ENCODE measurements around the gene ASPSCR1.

The ASPSCR1 gene

DNA sequence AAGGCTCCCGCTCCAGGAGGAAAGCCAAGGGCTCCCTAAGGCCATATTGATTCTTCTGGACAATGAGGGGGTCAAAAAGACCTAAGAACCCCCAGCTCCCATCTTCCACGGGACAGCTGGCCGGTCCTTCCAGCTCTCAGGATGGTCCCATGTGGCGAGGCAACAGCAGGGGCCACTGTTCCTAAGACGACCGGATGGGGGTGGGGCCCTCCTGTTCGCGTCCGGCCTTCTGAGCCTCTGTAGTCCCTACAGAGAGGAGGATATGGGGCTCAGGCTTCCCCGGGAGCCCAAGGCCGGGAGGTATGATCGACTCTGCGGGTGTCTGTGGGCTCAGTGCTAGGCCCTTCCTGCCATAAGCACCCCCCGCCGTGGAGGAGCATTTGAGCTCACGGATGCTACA is 66.1 kb downstream of the ASPSCR1 start:
- DNase-seq: no peak

DNA sequence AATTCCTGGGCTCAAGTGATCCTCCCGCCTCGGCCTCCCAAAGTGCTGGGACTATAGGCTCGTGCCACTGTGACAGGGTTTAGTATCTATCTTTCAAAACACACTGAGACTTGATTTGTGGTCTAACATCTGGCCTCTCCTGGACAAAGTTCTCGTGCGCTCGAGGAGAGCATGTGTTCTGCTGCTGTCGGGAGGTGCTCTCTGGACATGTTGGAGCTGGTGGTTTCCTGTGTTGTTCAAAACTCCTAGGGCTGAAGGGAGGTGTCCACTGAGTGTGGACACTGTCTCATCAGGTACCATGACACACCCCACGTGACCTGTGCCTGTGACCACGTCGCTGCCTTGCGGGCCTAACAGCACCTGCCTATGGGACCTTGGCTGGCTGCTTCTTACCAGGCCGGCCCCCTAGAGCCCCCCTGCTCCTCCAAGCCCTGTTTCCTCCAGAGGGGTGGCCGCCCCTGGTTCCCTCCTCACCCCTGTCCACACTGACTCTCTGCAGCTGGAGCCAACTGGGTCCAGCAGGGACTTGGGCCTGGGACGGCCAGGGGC is 68.6 kb downstream of the ASPSCR1 start:
- DNase-seq: no peak

DNA sequence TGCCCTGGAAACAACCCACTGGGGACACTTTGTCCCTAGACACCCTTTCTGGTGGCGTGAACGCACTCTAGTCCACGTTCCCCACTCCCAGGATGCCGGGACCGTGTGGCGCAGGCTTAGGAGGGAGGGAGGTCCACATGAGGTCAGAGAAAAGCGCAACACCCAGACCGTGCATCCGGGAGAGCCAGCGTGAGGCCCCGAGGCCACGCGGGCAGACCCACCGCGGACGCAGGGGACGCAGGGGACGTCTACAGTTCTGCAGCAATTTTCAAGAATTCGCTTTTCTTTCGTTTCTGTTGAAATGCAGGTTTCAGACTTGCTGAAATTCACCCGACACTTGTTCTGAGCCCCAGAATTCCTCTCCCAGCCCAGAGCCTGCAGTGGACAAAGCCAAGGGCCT is 69.5 kb downstream of the ASPSCR1 start:
- no peak for DNase-seq

DNA sequence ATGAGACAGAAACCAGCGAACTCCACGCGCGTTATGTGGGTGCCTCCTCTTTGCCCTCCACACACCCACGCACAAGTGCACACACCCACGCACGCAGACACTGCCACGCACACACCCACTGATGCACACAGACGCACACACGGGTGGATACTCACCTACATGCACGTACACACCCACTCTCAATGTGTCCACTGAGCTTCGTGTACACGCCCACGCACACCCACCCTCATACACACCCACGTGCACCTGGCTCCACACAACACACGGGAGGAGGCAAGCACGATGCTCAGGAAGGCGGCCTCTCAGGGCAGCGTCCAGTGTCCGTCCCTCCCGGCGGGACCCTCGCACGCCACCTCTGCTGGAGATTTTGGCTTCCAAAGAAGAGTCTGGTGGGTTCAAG is 70.0 kb downstream of the ASPSCR1 start:
- DNase-seq: no peak

DNA sequence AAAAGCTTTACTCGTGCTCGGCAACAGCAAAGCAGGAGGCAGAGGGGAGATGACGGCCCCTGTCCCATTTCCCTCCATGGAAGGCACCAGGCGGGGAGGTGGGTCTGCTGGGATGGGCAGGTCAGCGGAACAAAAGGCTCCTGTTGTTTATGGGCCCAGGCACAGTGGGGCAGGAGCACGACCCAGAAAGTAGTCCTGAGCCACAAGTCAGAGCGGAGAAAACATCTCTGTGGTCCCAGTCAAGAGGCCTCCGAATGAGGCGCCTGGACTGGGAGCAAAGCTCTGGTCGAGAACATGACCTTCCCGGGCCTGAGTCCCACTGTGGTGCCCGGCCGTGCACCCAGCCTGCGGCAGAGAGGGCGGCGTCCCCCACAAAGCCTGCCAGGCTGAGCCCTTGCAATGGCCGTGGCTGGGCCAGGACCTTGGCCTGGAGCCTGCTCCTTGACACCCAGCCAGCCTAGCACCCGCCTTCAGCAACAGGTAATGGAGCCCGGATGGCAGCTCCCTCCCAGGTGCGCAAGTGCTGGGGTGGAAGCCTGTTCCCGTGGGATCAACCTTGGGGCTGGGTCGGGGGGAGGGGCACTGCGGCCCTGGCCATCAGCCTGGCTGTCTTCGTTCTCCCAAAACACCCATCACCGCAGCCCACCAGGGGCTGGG is 70.6 kb downstream of the ASPSCR1 start:
- DNase-seq: no peak

DNA sequence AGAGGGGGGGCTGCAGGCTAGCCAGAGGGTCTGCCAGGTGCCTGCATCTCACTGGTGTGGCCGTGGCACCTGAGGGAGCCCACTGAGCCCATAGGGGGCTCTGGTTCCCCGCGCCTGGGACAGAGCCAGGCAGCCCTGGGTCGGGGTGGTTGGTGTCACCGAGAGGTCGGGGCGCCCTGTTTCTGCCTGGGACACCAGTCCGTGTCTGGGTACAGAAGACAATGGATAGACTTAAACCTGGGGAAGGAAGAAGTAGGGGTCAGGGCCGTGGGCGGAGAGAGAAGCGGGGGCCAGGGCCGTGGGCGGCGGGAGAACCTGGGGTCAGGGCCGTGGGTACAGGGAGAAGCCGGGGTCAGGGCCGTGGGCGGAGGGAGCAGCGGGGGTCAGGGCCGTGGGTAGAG is 71.1 kb downstream of the ASPSCR1 start:
- no peak for DNase-seq

DNA sequence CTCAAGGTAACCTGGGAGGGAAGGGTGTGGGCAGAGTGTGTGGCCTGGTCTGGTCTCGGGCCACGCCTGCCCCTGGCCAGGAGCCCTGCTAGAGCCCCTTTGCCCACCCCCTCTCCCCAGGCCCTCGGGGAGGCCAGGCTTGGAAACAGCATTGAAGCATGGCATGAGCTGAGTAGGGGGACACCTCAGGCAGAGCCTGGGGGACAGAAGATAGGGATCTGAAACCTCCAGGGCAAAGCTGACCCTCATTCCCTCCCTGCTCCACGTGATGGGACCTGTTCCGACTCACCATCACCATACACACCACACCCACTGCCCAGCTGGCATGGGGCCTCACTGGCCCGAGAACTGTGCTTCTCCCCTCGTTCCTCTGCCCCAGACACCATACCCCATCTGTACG is 71.7 kb downstream of the ASPSCR1 start:
- no peak for DNase-seq

DNA sequence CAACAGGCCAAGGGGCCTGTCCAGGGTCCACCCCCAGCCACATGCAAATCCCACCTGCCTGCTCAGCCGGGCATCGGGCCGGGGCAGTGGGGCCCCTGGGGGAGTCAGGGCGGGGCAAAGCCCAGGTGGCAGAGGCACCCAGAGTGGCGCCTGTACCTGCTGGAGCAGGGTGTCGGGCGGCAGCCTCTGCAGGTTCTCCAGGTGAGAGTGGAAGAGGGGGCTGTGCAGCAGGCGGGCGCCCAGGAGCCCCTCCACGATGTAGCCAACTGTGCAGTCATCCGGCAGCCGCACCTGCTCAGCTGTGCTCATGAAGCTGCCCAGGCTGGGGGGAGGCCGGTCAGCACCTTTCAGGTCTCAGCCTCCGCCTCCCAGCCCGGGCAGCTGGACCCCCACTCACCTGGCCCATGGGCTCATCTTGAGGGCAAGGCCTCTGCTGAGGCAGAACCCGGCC is 72.1 kb downstream of the ASPSCR1 start:
- no peak for DNase-seq

DNA sequence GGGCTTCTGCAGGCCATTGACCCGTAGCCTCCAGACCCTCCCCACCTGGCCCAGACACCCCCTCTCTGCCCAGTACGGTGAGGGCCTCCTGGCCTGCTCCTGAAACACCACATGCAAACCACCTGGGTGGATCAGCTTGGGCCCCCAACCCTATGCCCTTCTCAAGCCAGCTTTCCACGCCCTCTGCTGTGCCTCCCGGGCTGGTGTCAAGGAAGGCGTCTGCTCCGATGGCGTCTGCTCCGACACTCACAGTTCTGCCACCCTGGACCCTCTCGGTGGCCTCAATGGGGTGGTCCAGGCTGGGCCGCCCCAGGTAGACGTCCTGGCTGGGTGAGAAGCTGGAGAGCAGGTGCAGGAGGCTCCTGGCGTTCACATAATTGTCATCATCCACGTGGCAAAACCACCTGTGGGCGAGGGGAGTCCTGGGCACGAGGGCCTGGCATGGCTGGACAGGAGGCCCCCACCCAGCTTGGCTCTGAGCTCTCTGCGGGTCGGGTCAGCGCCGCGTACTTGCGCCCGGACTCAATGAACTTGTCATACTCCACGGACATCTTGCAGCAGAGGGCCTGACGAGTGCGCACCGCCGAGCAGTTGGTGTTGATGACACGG is 72.8 kb downstream of the ASPSCR1 start:
- DNase-seq: no peak

DNA sequence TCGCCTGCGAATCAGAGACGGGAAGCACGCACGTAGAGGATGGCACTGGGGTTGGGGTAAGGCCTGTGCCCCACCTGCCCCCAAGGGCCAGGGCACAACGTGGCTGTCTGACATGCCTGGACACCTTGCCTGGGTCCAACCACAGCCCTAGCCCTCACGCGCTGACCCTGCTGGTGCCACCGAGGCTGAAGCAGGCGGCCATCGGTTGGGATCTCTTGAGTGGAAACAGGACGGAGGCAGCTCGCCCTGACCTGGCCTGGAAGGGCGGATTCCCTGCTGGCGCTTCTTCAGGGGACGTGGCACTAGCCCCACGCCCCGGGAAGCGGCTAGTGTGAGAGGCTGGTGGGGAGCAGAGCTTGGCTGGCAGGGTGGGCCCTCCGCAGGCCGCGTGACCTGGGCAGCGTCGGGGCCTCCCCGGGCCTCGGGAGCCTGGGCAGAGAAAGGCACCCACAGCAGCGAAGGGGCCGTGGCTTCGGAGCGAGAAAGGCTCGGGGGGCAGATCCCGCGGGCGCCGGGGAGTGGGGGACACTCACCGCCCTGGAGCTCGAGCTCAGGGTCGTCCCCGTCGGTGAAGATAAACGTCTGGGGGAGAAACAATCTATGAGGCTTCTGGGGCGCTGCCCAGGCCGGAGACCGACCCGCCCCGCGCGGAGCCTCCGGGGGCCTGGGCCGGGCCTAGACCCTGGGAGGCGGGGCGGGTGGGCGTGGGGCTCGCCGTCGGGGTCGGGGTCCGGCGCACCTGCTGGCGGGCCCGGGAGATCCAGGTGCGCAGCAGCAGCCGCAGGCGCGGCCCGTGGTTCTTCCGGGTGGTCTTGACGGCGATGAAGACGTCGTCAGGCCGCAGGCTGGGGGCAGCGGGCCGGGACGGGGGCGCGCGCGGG is 73.6 kb downstream of the ASPSCR1 start:
- no peak for DNase-seq

DNA sequence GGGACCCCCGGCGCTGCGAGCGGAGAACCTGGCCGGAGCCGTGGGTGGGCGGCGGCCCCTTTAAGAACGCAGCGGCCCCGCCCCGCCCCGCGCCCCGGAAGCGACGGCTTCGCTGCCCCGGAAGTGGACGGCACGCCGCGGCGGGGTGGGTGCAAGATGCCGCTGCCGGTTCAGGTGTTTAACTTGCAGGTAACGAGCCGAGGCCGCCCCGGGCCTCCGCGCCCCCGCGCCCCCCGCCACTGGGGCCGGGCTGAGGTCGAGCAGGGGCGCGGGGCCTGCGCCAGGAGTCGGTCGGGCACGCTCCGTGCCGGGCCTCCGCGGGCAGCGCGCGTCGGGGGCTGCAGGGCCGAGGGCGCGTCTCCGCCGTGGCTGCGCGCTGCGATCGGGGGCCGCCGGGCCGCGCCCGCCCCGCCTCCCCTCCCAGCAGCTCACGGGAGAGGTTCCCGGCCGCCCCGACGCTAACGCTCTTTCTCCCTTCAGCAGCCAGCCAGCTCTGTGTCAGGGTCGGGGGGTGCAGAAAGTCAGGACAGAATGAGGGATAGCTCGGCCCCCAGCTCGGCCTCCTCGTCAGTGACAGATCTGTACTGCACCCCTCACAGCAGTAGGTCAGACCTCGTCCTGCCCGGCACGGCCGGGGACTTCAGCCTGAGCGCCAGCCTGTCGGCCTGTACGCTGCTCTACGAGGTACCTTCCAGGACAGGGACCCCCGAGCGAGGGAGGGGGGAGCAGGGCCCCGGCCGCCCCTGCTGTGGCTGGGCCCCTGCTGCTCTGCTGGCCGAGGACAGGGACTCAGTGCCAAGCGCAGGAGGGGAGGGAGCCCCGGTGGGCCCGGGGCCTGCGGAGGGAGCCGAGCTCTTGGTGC is 74.6 kb downstream of the ASPSCR1 start, which contains the start of the genes GPS1 and RFNG:
TSS of gene GPS1 (plus strand) at position 123 of the 862 bp plus-strand sequence. CDS start at position 157, 34 bp downstream.
TSS of gene RFNG (minus strand) at position 36 of the 862 bp plus-strand sequence. CDS start 45 bp downstream, outside the sequence.
- DNase-seq: peak; percentile 45 to 77

DNA sequence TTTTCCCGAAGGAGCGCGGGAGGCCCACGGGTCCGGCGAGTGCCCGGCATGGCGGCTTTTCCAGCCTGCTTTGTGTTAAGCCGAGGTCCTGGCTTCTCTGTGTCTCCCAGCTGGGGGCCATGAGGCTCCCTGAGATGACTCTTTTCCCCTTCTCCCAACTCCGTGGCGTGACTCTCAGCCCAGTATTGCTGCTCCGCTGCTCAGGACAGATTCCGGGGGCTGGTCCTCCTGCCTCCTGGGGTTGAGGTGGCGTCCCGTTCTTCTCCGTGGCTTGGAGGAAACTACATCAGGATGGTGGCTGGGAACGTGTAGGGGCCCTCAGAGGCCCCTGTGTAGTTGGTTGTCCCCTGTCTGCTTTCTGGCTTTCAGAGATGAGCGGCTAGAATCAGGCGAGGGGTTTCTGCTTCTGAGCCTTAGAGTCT is 75.2 kb downstream of the ASPSCR1 start:
- no peak for DNase-seq

DNA sequence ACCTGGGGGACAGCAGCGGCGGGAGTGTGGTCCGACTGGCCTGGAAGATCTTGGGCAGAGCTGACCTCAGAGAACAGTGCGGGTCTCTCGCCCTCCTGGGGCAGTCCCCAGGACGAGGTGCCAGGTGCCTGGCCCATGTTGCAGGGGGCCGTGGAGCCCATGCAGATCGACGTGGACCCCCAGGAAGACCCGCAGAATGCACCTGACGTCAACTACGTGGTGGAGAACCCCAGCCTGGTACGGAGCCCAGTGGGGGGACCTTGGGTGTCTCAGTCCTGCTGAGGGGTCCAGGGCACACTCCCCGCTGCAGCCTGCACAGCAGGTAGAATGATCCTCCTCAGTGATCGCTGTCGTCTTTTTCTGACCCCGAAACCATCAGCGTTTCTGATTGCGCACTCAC is 75.7 kb downstream of the ASPSCR1 start:
- no peak for DNase-seq

DNA sequence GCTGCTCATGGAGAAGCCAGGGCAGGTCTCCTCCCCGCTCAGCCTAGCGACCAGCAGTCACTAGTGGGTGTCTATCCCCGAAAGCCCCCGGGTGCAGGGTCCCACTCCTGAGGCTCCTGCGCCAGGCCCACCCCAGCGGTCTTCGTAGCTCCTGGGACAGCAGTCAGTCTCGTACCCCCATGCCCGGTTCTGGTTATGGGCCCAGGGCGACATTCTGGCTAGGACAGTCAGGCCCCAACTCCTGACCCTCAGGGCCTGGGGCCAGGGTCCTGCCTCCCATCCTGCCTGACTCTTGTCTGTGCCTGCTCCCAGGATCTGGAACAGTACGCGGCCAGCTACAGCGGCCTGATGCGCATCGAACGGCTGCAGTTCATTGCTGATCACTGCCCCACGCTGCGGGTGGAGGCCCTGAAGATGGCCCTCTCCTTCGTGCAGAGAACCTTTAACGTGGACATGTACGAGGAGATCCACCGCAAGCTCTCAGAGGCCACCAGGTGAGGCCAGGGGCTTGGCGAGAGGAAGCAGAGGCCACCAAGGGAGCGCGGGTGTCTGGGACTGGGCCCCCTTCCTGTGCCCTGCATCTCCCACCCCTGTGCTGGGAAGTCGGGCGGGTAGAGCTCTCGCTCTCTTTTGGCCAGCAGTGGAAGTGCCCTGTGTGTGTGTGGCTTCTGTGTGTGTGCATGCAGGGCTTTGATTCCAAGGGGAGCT is 76.3 kb downstream of the ASPSCR1 start:
- no peak for DNase-seq

DNA sequence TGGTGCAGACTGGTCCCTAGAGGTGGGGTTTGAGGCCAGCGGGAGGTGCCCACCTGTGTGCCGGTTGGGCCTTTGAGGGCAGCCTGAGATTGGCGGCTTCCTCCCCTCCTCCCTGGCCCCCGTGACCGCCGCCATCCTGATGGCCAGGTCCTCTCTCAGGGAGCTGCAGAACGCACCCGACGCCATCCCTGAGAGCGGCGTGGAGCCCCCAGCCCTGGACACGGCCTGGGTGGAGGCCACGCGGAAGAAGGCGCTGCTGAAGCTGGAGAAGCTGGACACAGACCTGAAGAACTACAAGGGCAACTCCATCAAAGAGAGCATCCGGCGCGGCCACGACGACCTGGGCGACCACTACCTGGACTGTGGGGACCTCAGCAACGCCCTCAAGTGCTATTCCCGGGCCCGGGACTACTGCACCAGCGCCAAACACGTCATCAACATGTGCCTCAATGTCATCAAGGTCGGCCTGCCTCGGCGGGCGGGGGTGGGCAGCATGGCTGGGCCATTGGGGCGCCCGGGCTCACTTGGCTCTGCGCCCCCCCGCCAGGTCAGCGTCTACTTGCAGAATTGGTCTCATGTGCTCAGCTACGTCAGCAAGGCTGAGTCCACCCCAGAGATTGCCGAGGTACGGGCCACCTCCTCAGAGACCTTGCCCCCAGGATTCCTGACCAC is 77.1 kb downstream of the ASPSCR1 start:
- DNase-seq: no peak

DNA sequence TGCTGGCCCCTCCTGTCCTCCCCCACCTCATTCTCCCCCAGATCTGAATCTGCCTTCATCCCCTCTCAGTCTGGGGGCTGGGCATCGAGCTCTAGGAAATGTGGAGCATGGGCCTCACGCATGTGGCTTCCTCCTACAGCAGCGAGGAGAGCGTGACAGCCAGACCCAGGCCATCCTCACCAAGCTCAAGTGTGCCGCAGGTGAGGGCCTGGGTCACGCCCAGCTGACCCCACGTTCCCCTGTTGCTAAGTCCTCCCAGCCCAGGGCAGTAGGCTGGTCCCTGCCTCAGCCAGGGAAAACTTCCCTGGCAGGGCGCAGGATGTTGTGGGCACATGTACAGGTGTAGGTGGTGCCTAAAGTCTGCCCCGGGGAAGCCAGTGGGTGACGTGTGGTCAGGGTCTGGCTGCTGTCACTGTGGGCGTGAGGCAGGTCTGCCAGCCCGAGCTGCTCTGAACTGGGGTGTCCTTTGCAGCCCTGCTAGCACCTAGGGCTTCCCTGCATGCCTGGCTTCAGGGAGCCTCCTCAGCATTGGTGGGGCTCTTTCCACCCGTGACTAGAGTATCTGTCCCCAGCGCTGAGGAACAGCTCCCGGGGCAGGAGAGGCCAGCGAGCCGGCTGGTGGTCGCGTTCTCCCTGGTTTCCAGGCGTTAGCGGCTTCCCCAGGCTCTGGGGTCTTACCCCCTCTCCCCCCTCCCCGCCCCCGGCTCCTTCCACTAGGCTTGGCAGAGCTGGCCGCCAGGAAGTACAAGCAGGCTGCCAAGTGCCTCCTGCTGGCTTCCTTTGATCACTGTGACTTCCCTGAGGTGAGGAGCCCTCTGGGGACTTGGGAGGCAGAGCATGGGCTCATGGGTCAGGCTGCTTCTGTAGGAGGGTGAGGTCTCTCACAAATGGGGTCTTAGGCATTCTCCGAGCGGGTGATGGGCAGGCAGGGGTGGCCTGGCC is 77.9 kb downstream of the ASPSCR1 start:
- DNase-seq: no peak

DNA sequence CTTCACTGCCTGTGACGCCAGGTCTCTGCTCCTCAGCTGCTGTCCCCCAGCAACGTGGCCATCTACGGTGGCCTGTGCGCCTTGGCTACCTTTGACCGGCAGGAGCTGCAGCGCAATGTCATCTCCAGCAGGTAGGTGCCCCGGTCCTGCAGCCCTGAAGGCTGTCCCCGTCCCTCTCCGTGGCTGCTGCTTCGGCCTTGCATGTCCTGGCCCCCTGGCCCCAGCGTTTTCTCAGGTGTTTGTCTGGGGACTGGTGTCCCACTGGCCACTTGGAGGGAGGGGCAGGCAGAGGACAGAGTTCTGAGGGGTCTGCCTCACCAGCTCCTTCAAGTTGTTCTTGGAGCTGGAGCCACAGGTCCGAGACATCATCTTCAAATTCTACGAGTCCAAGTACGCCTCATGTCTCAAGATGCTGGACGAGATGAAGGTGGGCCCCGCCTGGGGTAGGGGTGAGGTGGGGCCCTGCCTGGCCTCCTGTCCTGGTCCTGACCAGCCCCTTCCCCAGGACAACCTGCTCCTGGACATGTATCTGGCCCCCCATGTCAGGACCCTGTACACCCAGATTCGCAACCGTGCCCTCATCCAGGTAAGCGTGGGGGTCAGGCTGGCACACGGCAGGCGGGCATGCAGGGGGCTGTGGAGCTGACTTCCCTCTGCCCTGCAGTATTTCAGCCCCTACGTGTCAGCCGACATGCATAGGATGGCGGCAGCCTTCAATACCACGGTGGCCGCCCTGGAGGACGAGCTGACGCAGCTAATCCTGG is 78.7 kb downstream of the ASPSCR1 start:
- no peak for DNase-seq

DNA sequence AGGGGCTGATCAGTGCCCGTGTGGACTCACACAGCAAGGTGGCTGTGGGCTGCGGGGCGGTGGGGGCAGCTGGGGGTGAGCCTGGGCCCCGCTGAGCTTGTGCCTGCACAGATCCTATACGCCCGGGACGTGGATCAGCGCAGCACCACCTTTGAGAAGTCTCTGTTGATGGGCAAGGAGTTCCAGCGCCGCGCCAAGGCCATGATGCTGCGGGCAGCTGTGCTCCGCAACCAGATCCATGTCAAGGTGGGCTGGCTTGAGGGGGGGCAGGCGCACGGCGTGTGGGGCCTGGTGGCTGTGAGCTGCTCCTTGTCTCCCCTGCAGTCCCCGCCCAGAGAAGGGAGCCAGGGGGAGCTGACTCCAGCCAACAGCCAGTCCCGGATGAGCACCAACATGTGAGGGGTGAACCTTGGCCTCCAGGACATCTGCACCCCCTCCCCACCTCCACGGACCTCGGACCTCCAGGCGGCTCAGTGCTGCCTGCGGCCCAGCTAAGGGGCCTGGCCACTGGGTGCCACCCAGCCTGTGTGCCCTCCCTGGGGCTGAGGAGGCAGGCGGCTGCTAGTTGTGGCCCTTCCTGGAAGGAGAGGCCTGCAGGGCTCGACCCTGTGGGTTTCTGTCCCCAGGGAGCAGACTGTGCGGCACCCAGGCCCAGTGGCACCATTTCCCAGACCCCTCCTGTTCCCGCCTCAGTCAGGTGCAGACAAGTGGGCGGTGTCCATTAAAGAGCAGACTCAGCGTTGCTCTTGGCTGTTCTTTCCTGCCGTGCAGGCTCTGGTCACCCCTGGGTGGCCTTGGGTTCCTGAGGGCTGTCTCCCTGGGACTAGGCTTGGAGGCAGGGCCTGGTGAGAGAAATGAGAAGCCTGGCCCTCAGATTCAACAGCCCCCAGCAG is 79.5 kb downstream of the ASPSCR1 start:
- DNase-seq: no peak
